Vagina (tissue), 2 donors: Measurements from ENCODE around the gene GLB1L2.

Experiments used
- POLR2A ChIP-seq, 2 donors: fragments of 450-650 bp; IDR thresholded peaks; one replicate each; pipeline ENCODE4 v1.6.1; 2017; ENCODE audit warnings: antibody characterized with exemption in 2 of 2, mild to moderate bottlenecking in 2 of 2, moderate library complexity in 2 of 2
- POLR2AphosphoS5 ChIP-seq, 2 donors: sonication (generic); formaldehyde crosslinking; IDR thresholded peaks; one replicate each; pipeline ENCODE4 v1.9.0; 2017; ENCODE audit warnings: antibody characterized with exemption in 2 of 2, mild to moderate bottlenecking in 2 of 2, low read depth in 1 of 2; ENCODE audit not compliant: insufficient read depth in 1 of 2
- TF ChIP-seq, protein P1 (sequence below), 3 experiments: fragments of 450-650 bp in 2 of 3; fragments of 200-600 bp in 1 of 3; sonication (generic) in 1 of 3; IDR thresholded peaks; one replicate each; pipeline ENCODE4 v1.5.1; 2017 to 2019; ENCODE audit warnings: antibody characterized with exemption in 3 of 3, mild to moderate bottlenecking in 2 of 3, moderate library complexity in 2 of 3

DNA sequence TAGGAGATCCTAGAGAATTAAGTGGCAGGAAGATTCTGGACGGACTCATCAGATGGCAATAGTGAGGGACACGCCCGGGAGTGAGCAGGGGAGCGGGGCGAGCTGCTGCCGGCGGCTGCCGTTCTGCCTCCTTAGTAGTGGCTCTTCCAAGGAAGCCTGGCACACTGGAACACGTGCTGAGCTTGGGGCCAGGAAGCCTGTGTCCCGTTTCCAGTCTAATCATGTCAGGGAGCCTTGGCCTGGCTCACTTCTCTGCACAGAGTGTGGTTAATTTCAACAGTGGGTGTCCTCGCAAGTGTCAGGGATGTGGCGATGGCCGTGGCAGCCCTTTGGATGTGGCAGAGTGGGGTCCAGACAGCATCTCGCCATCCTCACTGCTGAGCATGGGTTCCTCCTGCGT, 39.1 kb upstream of the GLB1L2 start:
- TF ChIP-seq, protein P1, sequence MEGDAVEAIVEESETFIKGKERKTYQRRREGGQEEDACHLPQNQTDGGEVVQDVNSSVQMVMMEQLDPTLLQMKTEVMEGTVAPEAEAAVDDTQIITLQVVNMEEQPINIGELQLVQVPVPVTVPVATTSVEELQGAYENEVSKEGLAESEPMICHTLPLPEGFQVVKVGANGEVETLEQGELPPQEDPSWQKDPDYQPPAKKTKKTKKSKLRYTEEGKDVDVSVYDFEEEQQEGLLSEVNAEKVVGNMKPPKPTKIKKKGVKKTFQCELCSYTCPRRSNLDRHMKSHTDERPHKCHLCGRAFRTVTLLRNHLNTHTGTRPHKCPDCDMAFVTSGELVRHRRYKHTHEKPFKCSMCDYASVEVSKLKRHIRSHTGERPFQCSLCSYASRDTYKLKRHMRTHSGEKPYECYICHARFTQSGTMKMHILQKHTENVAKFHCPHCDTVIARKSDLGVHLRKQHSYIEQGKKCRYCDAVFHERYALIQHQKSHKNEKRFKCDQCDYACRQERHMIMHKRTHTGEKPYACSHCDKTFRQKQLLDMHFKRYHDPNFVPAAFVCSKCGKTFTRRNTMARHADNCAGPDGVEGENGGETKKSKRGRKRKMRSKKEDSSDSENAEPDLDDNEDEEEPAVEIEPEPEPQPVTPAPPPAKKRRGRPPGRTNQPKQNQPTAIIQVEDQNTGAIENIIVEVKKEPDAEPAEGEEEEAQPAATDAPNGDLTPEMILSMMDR (IDR thresholded peaks at IDR 0.05), result no peak
- no peak for TF ChIP-seq POLR2A (IDR thresholded peaks at IDR 0.05)
- TF ChIP-seq POLR2AphosphoS5 (IDR thresholded peaks at IDR 0.05; ENCODE audit: insufficient read depth in 1 of 2, low read depth in 1 of 2), result no peak
